ENCODE results near the gene EPB42. TPM values are rescaled to one million over a fixed set of nuclear protein-coding genes. Genes with fewer than 3 reads are reported as not detected.

The EPB42 gene
- total RNA-seq, 1 experiment from 2014 or later: 0.10 TPM

GRCh38 chr15:43185157-43186002 is 35.4 kb downstream of the EPB42 start, which contains the start of gene CCNDBP1:
Gene CCNDBP1 (plus strand): TSS chr15:43185403. CDS start chr15:43185499, 96 bp downstream.
- ChIA-PET POLR2A (no interaction called here), CTCF (interaction anchor here (0.7 kb wide), 1 partner anchor 111 kb away, joined by 3 read pairs; no protein-coding TSS in a partner anchor)
- no peaks in the 10 kb centered on the region for H3K27me3 ChIP-seq (ENCODE audit: control insufficient read depth, insufficient read depth, low read length)
- peaks cover 4% of the 10 kb centered on the region; the same call in 1 of the 2 replicates for H3K36me3 ChIP-seq (ENCODE audit: control insufficient read depth, insufficient read depth, low read length)
- H3K4me3 ChIP-seq (ENCODE audit: low read depth in 2 of 2, low read length in 2 of 2): peak within 1 kb of the TSS; percentile 60 to 99
- peak within 1 kb of the TSS; percentile 74 for H3K27ac ChIP-seq (ENCODE audit: low read length)
- ATAC-seq: peak; percentile 99
- in situ Hi-C loops (cut with HindIII; ENCODE audit: low pct_unique_long_range_greater_than_20kb, low sequenced_read_pairs) (no loop called here), intact Hi-C loops (cut with micrococcal nuclease; ENCODE audit: unreplicated experiment) (no loop called here)
- H3K9me3 ChIP-seq (ENCODE audit: control insufficient read depth, insufficient read depth, low read depth, low read length): no peaks in the 10 kb centered on the region
- no peak for TF ChIP-seq REST (IDR thresholded peaks at IDR 0.05; ENCODE audit: insufficient read depth in 1 of 2, low read depth in 2 of 2, low read length in 1 of 2)
- no peak for TF ChIP-seq TCF7L2 (IDR thresholded peaks at IDR 0.05; ENCODE audit: low read depth, low read length)
- TF ChIP-seq POLR2AphosphoS5 (IDR thresholded peaks at IDR 0.05; ENCODE audit: low read depth, low read length): peak; percentile 93
- TF ChIP-seq SIN3A (IDR thresholded peaks at IDR 0.05; ENCODE audit: borderline replicate concordance, insufficient read depth, low read depth, low read length): peak; percentile 99; the same call in 1 of the 2 replicates
- TF ChIP-seq CTCF (IDR thresholded peaks at IDR 0.05): peak; percentile 69
- peak; percentile 46 for DNase-seq (ENCODE audit: low read depth, low spot score)
- no TSS peak for BruUV-seq (replicated peaks)
- peaks cover 12% of the 10 kb centered on the region for H3K4me1 ChIP-seq (ENCODE audit: control insufficient read depth, insufficient read depth, low read length)

GRCh38 chr15:43184407-43185124 is 36.3 kb downstream of the EPB42 start:
- ATAC-seq: no peak
- H3K9me3 ChIP-seq (ENCODE audit: control insufficient read depth, insufficient read depth, low read depth, low read length): no peaks in the 10 kb centered on the region
- intact Hi-C loops (cut with micrococcal nuclease; ENCODE audit: unreplicated experiment): no loop called here
- no TSS peak for BruUV-seq (replicated peaks)
- H3K4me3 ChIP-seq (ENCODE audit: low read depth in 2 of 2, low read length in 2 of 2): peak overlapping the region; percentile 60 to 99
- H3K27me3 ChIP-seq (ENCODE audit: control insufficient read depth, insufficient read depth, low read length): no peaks in the 10 kb centered on the region
- H3K27ac ChIP-seq (ENCODE audit: low read length): peak overlapping the region; percentile 39; the same call in 1 of the 2 replicates
- no peaks in the 10 kb centered on the region; the same call in 1 of the 2 replicates for H3K36me3 ChIP-seq (ENCODE audit: control insufficient read depth, insufficient read depth, low read length)
- in situ Hi-C loops (cut with HindIII; ENCODE audit: low pct_unique_long_range_greater_than_20kb, low sequenced_read_pairs): no loop called here
- peaks cover 12% of the 10 kb centered on the region for H3K4me1 ChIP-seq (ENCODE audit: control insufficient read depth, insufficient read depth, low read length)
- no peak for DNase-seq (ENCODE audit: low read depth, low spot score)
- no peak for TF ChIP-seq SIN3A (IDR thresholded peaks at IDR 0.05; ENCODE audit: borderline replicate concordance, insufficient read depth, low read depth, low read length)
- TF ChIP-seq TCF7L2 (IDR thresholded peaks at IDR 0.05; ENCODE audit: low read depth, low read length): no peak
- no peak for TF ChIP-seq CTCF (IDR thresholded peaks at IDR 0.05)
- no peak for TF ChIP-seq POLR2AphosphoS5 (IDR thresholded peaks at IDR 0.05; ENCODE audit: low read depth, low read length)
- TF ChIP-seq REST (IDR thresholded peaks at IDR 0.05; ENCODE audit: insufficient read depth in 1 of 2, low read depth in 2 of 2, low read length in 1 of 2): no peak
- ChIA-PET POLR2A (no interaction called here), CTCF (interaction anchor here (0.7 kb wide), 1 partner anchor 112 kb away, joined by 3 read pairs; no protein-coding TSS in a partner anchor)
